ENCODE results near the gene TSPAN18. TPM values are rescaled to one million over a fixed set of nuclear protein-coding genes. Genes with fewer than 3 reads are reported as not detected.

Gene TSPAN18
- total RNA-seq, 1 experiment from 2014 or later = not detected

GRCh38 chr11:44876194-44876723 is 149.5 kb downstream of the TSPAN18 start:
- no peak for DNase-seq (ENCODE audit: low read depth, low spot score)
- in situ Hi-C loops (cut with HindIII; ENCODE audit: low pct_unique_long_range_greater_than_20kb, low sequenced_read_pairs) = no loop called here

- DNase-seq (ENCODE audit: low read depth, low spot score) = no peak
- in situ Hi-C loops (cut with HindIII; ENCODE audit: low pct_unique_long_range_greater_than_20kb, low sequenced_read_pairs) = no loop called here
These were observed 150.1 kb downstream of the TSPAN18 start for GRCh38 chr11:44876906-44877305.

- in situ Hi-C loops (cut with HindIII; ENCODE audit: low pct_unique_long_range_greater_than_20kb, low sequenced_read_pairs) = no loop called here
- DNase-seq (ENCODE audit: low read depth, low spot score) = no peak
These were observed 151.1 kb downstream of the TSPAN18 start for GRCh38 chr11:44877571-44878497.

GRCh38 chr11:44878711-44879110 is 151.9 kb downstream of the TSPAN18 start:
- in situ Hi-C loops (cut with HindIII; ENCODE audit: low pct_unique_long_range_greater_than_20kb, low sequenced_read_pairs) = no loop called here
- no peak for DNase-seq (ENCODE audit: low read depth, low spot score)

- in situ Hi-C loops (cut with HindIII; ENCODE audit: low pct_unique_long_range_greater_than_20kb, low sequenced_read_pairs) = no loop called here
- DNase-seq (ENCODE audit: low read depth, low spot score) = no peak
These were observed 152.7 kb downstream of the TSPAN18 start for GRCh38 chr11:44879432-44879831.

DNA sequence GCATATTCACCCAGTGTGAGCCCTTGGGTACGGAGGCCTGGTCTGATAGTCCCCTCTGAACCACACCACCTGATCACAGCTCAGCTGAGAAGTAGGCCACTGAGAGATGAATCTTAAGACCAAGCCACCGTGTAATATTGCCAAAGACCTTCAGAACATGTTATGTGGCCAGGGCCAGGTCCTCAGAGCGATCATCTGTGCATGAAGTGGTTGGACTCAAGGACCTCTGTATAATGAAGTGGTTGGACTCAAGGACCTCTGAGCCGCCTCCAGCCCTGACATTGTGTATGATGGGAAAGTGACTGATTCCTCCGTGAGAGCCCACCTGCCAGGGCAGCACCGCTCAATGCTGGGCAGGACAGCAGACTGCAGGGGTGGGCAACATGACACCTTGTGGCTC is 153.7 kb downstream of the TSPAN18 start:
- in situ Hi-C loops (cut with HindIII; ENCODE audit: low pct_unique_long_range_greater_than_20kb, low sequenced_read_pairs) = no loop called here

GRCh38 chr11:44880953-44881352 is 154.2 kb downstream of the TSPAN18 start:
- no peak for DNase-seq (ENCODE audit: low read depth, low spot score)
- in situ Hi-C loops (cut with HindIII; ENCODE audit: low pct_unique_long_range_greater_than_20kb, low sequenced_read_pairs) = no loop called here

More for the DNA sequence above, 153.7 kb downstream of the TSPAN18 start:
- no peak for DNase-seq (ENCODE audit: low read depth, low spot score)

DNA sequence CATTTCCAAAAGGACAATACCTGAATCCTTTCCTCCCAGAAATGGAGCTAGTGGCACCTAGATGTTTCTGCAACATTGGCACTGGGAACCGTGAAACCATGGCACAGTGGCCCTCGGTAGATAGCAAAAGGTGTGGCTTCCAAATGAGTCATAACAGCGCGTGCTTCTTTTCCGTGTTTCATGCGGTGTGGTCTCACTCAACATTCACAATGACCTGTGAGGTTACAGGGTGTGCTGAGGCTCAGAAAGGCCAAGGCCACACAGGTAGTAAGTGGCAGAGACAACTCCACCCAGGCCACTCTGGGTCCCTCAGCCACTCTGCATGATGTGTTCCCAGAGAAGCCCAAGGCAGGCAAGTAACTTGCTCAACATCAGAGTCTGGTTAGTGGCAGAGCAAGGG is 156.5 kb downstream of the TSPAN18 start:
- DNase-seq (ENCODE audit: low read depth, low spot score) = no peak
- in situ Hi-C loops (cut with HindIII; ENCODE audit: low pct_unique_long_range_greater_than_20kb, low sequenced_read_pairs) = no loop called here

DNA sequence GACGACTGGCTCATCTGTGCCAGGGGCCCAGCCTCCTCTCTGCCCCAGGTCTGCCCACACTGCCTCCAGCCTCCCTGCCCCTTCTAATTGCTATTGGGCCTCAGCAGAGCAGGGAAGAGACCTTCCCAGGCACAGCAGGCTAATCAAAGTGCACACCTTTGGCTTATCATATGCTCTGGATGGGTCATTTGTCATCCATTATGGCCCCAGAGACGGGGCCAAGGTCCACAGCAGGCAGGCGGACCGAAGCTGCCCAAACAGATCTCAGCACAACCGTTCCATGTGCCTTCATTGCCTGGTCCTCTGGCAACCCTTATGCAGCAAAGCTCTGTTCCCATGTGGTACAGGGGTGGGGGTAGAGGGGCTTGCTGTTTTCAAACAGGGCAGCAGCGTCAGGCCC is 157.3 kb downstream of the TSPAN18 start:
- in situ Hi-C loops (cut with HindIII; ENCODE audit: low pct_unique_long_range_greater_than_20kb, low sequenced_read_pairs) = no loop called here
- DNase-seq (ENCODE audit: low read depth, low spot score) = no peak

- in situ Hi-C loops (cut with HindIII; ENCODE audit: low pct_unique_long_range_greater_than_20kb, low sequenced_read_pairs) = no loop called here
- no peak for DNase-seq (ENCODE audit: low read depth, low spot score)
These were observed 158.5 kb downstream of the TSPAN18 start for GRCh38 chr11:44885065-44885810.

GRCh38 chr11:44885919-44886789 is 159.4 kb downstream of the TSPAN18 start:
- in situ Hi-C loops (cut with HindIII; ENCODE audit: low pct_unique_long_range_greater_than_20kb, low sequenced_read_pairs) = no loop called here
- DNase-seq (ENCODE audit: low read depth, low spot score) = no peak

DNA sequence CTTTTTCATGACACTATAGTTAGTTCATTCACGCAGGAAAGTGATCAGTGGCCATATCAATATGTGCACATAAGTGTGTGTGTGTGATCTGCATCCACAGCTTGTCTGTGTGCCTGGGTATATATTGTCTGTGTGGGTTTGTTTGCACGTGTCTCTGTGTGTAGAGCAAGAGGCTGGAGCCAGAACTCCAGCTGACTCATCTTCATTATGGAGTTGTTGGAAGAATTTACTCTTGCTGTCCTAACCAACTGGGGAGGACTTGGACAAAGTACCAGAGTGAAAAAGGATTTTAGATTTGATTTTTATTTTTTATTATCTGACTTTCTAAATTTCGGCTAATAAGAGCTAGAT is 160.0 kb downstream of the TSPAN18 start:
- no peak for DNase-seq (ENCODE audit: low read depth, low spot score)
- in situ Hi-C loops (cut with HindIII; ENCODE audit: low pct_unique_long_range_greater_than_20kb, low sequenced_read_pairs) = no loop called here

GRCh38 chr11:44887636-44888035 is 160.9 kb downstream of the TSPAN18 start:
- in situ Hi-C loops (cut with HindIII; ENCODE audit: low pct_unique_long_range_greater_than_20kb, low sequenced_read_pairs) = no loop called here
- no peak for DNase-seq (ENCODE audit: low read depth, low spot score)

- in situ Hi-C loops (cut with HindIII; ENCODE audit: low pct_unique_long_range_greater_than_20kb, low sequenced_read_pairs) = no loop called here
- no peak for DNase-seq (ENCODE audit: low read depth, low spot score)
These were observed 162.5 kb downstream of the TSPAN18 start for GRCh38 chr11:44889266-44889665.

DNA sequence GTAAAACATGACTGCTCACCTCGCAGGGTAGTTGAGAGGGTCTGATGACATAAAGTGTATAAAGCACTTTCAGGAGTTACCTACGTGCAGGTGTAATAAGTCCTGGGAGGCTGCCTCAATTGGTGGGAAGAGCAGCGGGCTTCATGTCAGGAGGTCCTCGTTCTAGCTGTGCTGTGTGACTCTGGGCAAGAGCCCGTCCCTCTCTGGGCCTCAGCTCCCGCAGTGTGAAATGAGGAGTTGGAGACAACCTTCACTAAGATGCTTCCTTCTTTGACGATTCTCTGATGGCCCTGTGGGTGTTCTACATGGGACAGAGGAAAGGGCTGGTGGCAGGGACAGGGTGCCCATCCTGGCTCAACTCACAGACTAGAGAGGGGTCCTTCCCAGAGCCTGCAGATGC is 166.1 kb downstream of the TSPAN18 start:
- in situ Hi-C loops (cut with HindIII; ENCODE audit: low pct_unique_long_range_greater_than_20kb, low sequenced_read_pairs) = no loop called here
- DNase-seq (ENCODE audit: low read depth, low spot score) = no peak

GRCh38 chr11:44893308-44893822 is 166.6 kb downstream of the TSPAN18 start:
- in situ Hi-C loops (cut with HindIII; ENCODE audit: low pct_unique_long_range_greater_than_20kb, low sequenced_read_pairs) = no loop called here
- DNase-seq (ENCODE audit: low read depth, low spot score) = no peak

DNA sequence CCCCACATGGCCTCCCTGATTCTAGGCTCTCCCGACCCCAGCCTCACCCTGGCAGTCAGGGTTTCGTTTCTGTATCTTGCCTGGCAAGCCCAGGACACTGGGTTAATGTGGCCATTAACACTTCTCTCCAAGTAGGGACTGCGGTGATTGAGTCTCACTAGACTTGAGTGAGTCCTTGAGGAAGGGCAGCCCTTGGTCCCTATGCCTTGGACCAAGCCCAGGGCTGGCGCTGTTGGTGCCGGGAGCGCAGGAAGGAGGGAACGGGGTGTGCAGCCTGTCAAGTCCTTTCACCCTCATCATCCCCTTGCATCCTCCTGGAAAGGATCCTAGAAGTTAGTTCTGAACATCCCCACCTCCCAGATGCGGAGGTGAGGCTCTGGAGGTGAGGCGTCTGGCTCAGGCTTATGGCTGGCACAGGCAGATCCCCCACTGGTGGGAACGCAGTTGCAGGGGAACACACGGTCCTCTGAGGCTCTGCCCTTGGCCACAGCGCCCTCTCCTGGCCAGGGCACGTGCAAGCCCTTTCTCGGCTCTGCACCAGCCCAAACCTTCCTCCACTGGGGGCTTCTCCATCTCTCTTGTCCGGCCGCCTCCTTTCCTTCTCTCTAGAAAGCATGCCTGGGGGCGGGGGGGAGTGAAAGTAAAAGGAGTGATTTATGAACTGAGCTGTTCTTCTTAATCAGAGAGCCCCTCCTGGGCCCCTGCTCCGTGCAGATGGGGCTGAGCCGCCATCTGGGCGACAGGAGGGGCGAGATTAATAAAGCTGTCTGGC is 167.3 kb downstream of the TSPAN18 start:
- in situ Hi-C loops (cut with HindIII; ENCODE audit: low pct_unique_long_range_greater_than_20kb, low sequenced_read_pairs) = no loop called here
- DNase-seq (ENCODE audit: low read depth, low spot score) = peak; percentile 68

Data from SK-MEL-5 (cell line).